ENCODE data around the gene CYLD. TPM values are rescaled to one million over a fixed set of nuclear protein-coding genes. Genes with fewer than 3 reads are reported as not detected.

Gene CYLD
- total RNA-seq, 1 donor from 2014 or later = 33.9 TPM

DNA sequence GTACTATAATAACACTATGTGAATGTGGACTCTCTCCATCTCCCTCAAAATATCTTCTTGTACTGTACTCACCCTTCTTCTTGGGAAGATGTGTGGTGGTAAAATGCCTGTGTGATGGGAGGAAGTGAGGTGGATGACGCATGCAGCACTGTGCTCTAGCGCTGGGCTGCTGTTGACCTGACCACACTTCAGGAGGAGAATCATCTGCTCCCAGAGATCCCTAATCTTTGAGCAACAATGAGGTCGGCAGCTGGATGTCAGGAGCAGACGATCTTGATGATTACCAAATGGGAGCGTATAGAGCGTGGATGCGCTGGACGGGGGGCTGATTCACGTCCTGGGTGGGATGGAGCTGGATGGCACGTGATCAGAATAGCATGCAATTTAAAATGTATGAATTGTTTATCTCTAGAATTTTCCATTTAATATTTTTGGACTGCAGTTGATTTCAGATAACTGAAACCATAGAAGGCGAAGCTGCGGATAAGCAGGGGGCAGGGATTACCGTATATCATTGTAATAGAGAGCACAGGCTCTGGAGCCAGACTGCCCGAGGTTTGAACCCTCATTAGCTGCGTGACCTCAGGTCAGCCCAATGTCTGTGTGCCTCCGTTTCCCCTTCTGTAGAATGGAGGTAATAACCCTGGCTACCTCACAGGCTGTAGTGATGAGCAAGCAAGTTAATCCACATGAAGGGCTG lies 23.7 kb upstream of the CYLD start:
- H3K4me3 ChIP-seq = no peak overlapping the region
- intact Hi-C loops (cut with DNase I) = no loop called here
- peak overlapping the region; percentile 51 for H3K27ac ChIP-seq
- no peaks in the 10 kb centered on the region for H3K36me3 ChIP-seq
- H3K9me3 ChIP-seq = no peaks in the 10 kb centered on the region
- no peaks in the 10 kb centered on the region for H3K27me3 ChIP-seq
- DNase-seq (ENCODE audit: extremely low spot score in 2 of 2) = no peak
- H3K4me1 ChIP-seq = peaks cover 24% of the 10 kb centered on the region
- TF ChIP-seq POLR2AphosphoS5 (IDR thresholded peaks at IDR 0.05; ENCODE audit: insufficient read depth in 1 of 2, low read depth in 1 of 2) = no peak
- TF ChIP-seq, protein P1, sequence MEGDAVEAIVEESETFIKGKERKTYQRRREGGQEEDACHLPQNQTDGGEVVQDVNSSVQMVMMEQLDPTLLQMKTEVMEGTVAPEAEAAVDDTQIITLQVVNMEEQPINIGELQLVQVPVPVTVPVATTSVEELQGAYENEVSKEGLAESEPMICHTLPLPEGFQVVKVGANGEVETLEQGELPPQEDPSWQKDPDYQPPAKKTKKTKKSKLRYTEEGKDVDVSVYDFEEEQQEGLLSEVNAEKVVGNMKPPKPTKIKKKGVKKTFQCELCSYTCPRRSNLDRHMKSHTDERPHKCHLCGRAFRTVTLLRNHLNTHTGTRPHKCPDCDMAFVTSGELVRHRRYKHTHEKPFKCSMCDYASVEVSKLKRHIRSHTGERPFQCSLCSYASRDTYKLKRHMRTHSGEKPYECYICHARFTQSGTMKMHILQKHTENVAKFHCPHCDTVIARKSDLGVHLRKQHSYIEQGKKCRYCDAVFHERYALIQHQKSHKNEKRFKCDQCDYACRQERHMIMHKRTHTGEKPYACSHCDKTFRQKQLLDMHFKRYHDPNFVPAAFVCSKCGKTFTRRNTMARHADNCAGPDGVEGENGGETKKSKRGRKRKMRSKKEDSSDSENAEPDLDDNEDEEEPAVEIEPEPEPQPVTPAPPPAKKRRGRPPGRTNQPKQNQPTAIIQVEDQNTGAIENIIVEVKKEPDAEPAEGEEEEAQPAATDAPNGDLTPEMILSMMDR (IDR thresholded peaks at IDR 0.05) = no peak

DNA sequence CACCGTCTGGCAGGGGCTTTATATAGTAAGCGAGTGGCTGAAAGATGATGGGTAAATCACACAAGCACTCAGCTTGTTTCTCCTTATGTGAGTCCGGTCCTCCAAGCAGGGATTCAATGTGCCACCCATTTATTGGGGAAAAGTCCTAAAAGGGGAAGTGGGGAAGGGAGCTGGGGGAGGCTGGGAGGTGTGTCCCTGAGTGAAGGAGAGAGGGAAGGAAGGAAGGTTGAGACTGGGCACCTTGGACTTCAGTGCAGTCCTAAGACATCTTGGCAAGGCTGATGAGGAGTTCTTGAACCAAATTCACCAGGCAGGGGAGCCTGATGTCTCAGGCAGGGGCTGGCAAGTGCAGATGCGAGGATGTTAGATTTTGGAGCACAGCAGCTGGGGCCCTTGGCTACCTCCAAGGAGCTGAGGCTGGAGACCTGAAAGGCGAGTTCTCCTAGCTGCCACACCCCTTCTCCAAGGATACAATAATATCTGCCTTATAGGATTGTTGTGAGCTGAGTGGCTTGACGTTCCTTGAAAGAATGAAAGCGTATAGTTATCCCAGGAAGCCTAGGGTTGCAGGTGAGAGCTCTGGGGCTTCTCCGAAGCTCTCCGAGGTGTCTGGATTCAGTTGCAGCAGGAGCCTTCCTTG lies 23.0 kb upstream of the CYLD start:
- Histone ChIP-seq H3K27me3 (no peaks in the 10 kb centered on the region), H3K4me3 (no peak overlapping the region), H3K27ac (peak overlapping the region; percentile 51), H3K36me3 (no peaks in the 10 kb centered on the region), H3K9me3 (no peaks in the 10 kb centered on the region), H3K4me1 (peaks cover 24% of the 10 kb centered on the region)
- TF ChIP-seq, protein P1 (IDR thresholded peaks at IDR 0.05) = no peak
- TF ChIP-seq POLR2AphosphoS5 (IDR thresholded peaks at IDR 0.05; ENCODE audit: insufficient read depth in 1 of 2, low read depth in 1 of 2) (no peak), POLR2A (IDR thresholded peaks at IDR 0.05) (no peak)
- DNase-seq (ENCODE audit: extremely low spot score in 2 of 2) = no peak
- intact Hi-C loops (cut with DNase I) = no loop called here

DNA sequence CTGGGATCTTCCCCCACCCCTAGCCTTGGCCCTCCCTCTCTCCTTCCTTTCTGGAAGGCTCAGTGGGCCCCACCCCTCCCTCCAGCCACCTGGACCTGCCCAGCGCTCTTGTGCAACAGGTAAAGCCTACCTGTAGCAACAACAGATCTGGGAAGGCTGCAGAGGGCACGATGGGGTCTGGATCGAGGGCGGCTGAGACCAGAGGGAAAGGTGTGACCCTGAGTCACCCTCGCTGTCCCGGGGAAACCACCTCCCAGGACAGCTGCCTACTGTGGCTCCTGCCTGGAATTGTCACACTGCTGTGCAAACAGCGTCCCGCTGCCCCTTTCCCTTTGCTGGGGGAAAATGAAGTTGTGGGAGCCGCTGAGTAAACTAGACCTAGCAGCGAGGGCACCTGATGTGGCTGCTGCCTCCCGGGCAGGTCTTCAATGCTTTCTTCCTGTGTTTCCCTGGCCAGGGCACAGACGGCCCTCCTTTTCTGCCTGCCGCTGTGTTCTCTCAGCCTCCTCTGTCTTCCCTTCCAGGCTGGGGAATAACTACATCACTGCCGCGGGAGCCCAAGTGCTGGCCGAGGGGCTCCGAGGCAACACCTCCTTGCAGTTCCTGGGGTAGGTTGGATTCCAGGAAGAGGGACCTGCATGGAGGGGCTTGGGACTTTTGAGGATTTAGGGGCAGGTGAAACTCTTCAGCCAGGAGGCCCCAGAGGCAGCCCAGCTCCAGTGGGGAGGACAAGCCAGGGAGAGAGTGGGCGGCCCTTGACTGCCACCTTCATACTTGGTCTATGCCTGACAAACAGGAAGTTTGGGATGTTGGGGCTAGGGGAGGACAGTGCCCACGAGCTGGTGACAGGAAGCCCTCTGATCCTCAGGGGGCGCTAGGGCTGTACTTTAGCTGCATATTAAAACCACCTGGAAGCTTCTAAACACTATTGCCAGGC lies 22.2 kb upstream of the CYLD start:
- Histone ChIP-seq H3K27ac (peak overlapping the region; percentile 51), H3K9me3 (no peaks in the 10 kb centered on the region), H3K36me3 (no peaks in the 10 kb centered on the region), H3K4me1 (peaks cover 24% of the 10 kb centered on the region), H3K4me3 (no peak overlapping the region), H3K27me3 (no peaks in the 10 kb centered on the region)
- DNase-seq (ENCODE audit: extremely low spot score in 2 of 2) = no peak
- intact Hi-C loops (cut with DNase I) = no loop called here
- TF ChIP-seq POLR2AphosphoS5 (IDR thresholded peaks at IDR 0.05; ENCODE audit: insufficient read depth in 1 of 2, low read depth in 1 of 2) (peak; percentile 25 to 44), POLR2A (IDR thresholded peaks at IDR 0.05) (no peak)
- TF ChIP-seq, protein P1 (IDR thresholded peaks at IDR 0.05) = no peak

DNA sequence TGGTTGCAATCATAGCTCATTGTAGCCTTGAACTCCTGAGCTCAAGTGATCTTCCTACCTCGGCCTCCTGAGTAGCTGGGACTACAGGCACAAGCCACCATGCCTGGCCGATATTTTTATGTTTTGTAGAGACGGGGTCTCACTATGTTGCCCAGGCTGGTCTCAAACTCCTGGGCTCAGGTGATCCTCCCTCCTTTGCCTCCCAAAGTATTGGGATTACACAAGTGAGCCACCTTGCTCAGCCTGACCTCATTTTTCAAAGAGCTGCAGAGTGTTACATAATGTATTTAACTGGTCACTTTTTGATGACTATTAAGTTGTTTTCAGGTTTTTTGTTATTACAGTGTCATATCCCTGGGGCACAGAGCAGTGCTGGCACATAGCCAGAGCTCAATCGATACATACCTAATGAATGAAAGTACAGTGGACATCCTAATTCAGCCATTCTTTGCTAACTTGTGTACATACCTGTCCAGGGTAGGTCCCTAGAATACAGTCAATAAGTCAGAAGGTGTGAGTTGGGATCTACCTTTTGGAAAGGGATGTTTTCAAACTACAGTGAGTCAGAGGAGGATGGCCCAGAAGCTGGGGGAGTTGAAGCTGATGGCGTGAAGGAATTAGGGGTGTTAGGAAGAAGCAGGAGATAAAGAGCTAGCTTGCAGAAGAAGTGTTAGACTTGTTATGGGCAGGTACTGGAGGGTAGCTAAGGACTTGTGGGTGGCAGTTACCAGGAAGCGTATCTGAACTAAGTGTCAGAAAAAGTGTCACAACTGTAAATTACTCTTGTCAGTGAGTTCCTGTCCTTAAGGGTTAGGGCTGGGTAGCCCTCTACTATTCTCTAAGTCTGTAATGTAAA lies 20.1 kb upstream of the CYLD start:
- H3K9me3 ChIP-seq = no peaks in the 10 kb centered on the region
- no peak for DNase-seq (ENCODE audit: extremely low spot score in 2 of 2)
- H3K4me3 ChIP-seq = no peak overlapping the region
- TF ChIP-seq POLR2AphosphoS5 (IDR thresholded peaks at IDR 0.05; ENCODE audit: insufficient read depth in 1 of 2, low read depth in 1 of 2) (no peak), POLR2A (IDR thresholded peaks at IDR 0.05) (no peak)
- TF ChIP-seq, protein P1 (IDR thresholded peaks at IDR 0.05) = no peak
- no peaks in the 10 kb centered on the region for H3K36me3 ChIP-seq
- H3K4me1 ChIP-seq = peaks cover 24% of the 10 kb centered on the region
- H3K27me3 ChIP-seq = no peaks in the 10 kb centered on the region
- intact Hi-C loops (cut with DNase I) = no loop called here
- no peak overlapping the region for H3K27ac ChIP-seq

All from vagina (tissue), 2 donors.